ENCODE results near the gene ALKAL2.

- TF ChIP-seq CTCF (IDR thresholded peaks at IDR 0.05) (no peak), POLR2A (IDR thresholded peaks at IDR 0.05) (no peak)
These were observed 48.5 kb upstream of the ALKAL2 start for GRCh38 chr2:336360-336759.

Measured in tibial nerve (tissue), 3 donors.